Spleen (tissue), 11 donors: Measurements from ENCODE around the gene PCSK7. TPM values are rescaled to one million over a fixed set of nuclear protein-coding genes. Genes with fewer than 3 reads are reported as not detected.

Experiments
- DNase-seq: peaks from one replicate; pipeline ENCODE4 v3.0.0-alpha.2; 2020
- H3K27ac ChIP-seq, 8 donors: fragments of 200-600 bp; sonication (generic) in 7 of 8; 1 replicate in 4 of 8; 2 replicates in 4 of 8; pipeline versions ENCODE4 v1.5.0 to v1.8.0; 2016 to 2021; ENCODE audit warnings: inconsistent platforms in 4 of 8, mild to moderate bottlenecking in 4 of 8, moderate library complexity in 1 of 8
- H3K27me3 ChIP-seq, 7 donors: fragments of 200-600 bp; sonication (generic) in 6 of 7; replicated peaks in 1 of 7; 1 replicate in 4 of 7; 2 replicates in 3 of 7; pipeline versions ENCODE4 v1.5.0 to v1.8.0; 2016 to 2021; ENCODE audit warnings: inconsistent platforms in 3 of 7, mild to moderate bottlenecking in 1 of 7
- H3K36me3 ChIP-seq, 6 donors: fragments of 200-600 bp; sonication (generic) in 5 of 6; 1 replicate in 4 of 6; 2 replicates in 2 of 6; pipeline versions ENCODE4 v1.5.0 to v1.8.0; 2016 to 2021; ENCODE audit warnings: inconsistent platforms in 2 of 6
- H3K4me1 ChIP-seq, 6 donors: fragments of 200-600 bp; sonication (generic) in 5 of 6; 1 replicate in 3 of 6; 2 replicates in 3 of 6; pipeline versions ENCODE4 v1.5.0 to v1.8.0; 2016 to 2021; ENCODE audit warnings: inconsistent platforms in 3 of 6
- H3K4me3 ChIP-seq, 8 donors: fragments of 200-600 bp; sonication (generic) in 7 of 8; 1 replicate in 4 of 8; 2 replicates in 4 of 8; pipeline versions ENCODE4 v1.5.0 to v1.8.0; 2016 to 2021; ENCODE audit warnings: inconsistent platforms in 4 of 8, mild to moderate bottlenecking in 4 of 8, moderate library complexity in 2 of 8
- H3K9me3 ChIP-seq, 8 donors: fragments of 200-600 bp; sonication (generic) in 7 of 8; 1 replicate in 4 of 8; 2 replicates in 4 of 8; pipeline versions ENCODE4 v1.5.0 to v1.8.0; 2016 to 2021; ENCODE audit warnings: inconsistent platforms in 4 of 8
- CTCF ChIP-seq, 11 experiments: fragments of 200-600 bp in 7 of 11; fragments of 450-650 bp in 4 of 11; sonication (generic) in 4 of 11; IDR thresholded peaks in 8 of 11; conservative IDR thresholded peaks in 3 of 11; 1 replicate in 7 of 11; 2 replicates in 4 of 11; pipeline versions ENCODE4 v1.4.0 to v1.8.0; 2016 to 2021; ENCODE audit warnings: antibody characterized with exemption in 11 of 11, inconsistent platforms in 4 of 11, mild to moderate bottlenecking in 1 of 11
- POLR2A ChIP-seq, 3 donors: fragments of 450-650 bp; IDR thresholded peaks; one replicate each; pipeline ENCODE4 v1.5.1; 2017; ENCODE audit warnings: antibody characterized with exemption in 3 of 3, mild to moderate bottlenecking in 1 of 3
- POLR2AphosphoS5 ChIP-seq, 3 donors: sonication (generic); formaldehyde crosslinking; IDR thresholded peaks; one replicate each; pipeline ENCODE4 v1.5.1; 2017; ENCODE audit warnings: antibody characterized with exemption in 3 of 3
- WGBS, 5 donors: extraction: QIAGEN DNeasy Blood & Tissue Kit in 3 of 5; methylation state at CpG; one replicate each; pipeline versions ENCODE4 v1.1.5 to v1.1.7; 2013 to 2018; 5-methylcytosine and 5-hydroxymethylcytosine counted together
- intact Hi-C: fragments of 100-400 bp; cut with DNase I; formaldehyde crosslinking; loops from one replicate; pipeline ENCODE4 v1.15.0; 2023; ENCODE audit warnings: low total_unique reads
- polyA plus RNA-seq, 3 donors: library from polyadenylated mRNA; stranded (reverse); fragments of 200-250 nt; gene quantifications; one replicate each; pipeline ENCODE4 v1.2.1, GENCODE V29; 2013
- total RNA-seq, 7 donors: library from RNA; depleted of rRNA in 3 of 7; stranded (reverse); fragments of >200 nt in 3 of 7; fragmentation: NEBNext Ultra II Directional in 4 of 7; extraction: Animal tissue kit (Norgen Biotek cat#: 25700) in 4 of 7; gene quantifications; one replicate each; pipeline versions ENCODE4 v1.1.0 to v1.2.1, GENCODE V29; 2016 to 2021
- donor health status: healthy with polysubstance abuse.
- donor health status: DM: no; HTN: no; CAD: no; lungs with moderate emphysema.
- donor health status: DM: no; HTN: no; CAD: no.
- donor health status: Bipolar disorder and iron deficiency.
- donor health status: healthy.
- donor health status: DM: no; HTN: no; CAD: no.
- donor health status: DM: yes; HTN: yes; CAD: no.

Gene PCSK7
- total and polyA plus RNA-seq, 10 donors = 27.3 to 152 (median 97.3) TPM

- Histone ChIP-seq H3K27me3 (no peaks in the 10 kb centered on the region), H3K4me1 (peaks cover 0 to 22% (median 7%) of the 10 kb centered on the region in 6 donors), H3K4me3 (no peak overlapping the region), H3K27ac (peak overlapping the region in 5 of 8 donors; percentile 11 to 62 (median 30)), H3K36me3 (peaks cover 0 to 42% (median 20%) of the 10 kb centered on the region in 6 donors), H3K9me3 (no peaks in the 10 kb centered on the region)
- intact Hi-C loops = no loop called here
- TF ChIP-seq CTCF (IDR thresholded peaks at IDR 0.05 in 8 of 11, conservative IDR thresholded peaks at IDR 0.05 in 3 of 11) = no peak
- TF ChIP-seq POLR2A (IDR thresholded peaks at IDR 0.05) = no peak
- TF ChIP-seq POLR2AphosphoS5 (IDR thresholded peaks at IDR 0.05) = peak in 1 of 3 donors; percentile 7
- no peak for DNase-seq
- WGBS, 5 donors = 77 to 86% (median 84%) methylated on average over 14 of the region's 14 CpGs
These were observed 59.0 kb downstream of the PCSK7 start for GRCh38 chr11:117172724-117173421.

GRCh38 chr11:117171404-117172061 lies 60.3 kb downstream of the PCSK7 start:
- DNase-seq = no peak
- peak in 2 of 3 donors; percentile 9 to 17 for TF ChIP-seq POLR2AphosphoS5 (IDR thresholded peaks at IDR 0.05)
- TF ChIP-seq CTCF (IDR thresholded peaks at IDR 0.05 in 8 of 11, conservative IDR thresholded peaks at IDR 0.05 in 3 of 11) = no peak
- intact Hi-C loops = no loop called here

GRCh38 chr11:117171007-117171403 lies 60.9 kb downstream of the PCSK7 start:
- Histone ChIP-seq H3K9me3 (no peaks in the 10 kb centered on the region), H3K27me3 (no peaks in the 10 kb centered on the region), H3K36me3 (peaks cover 0 to 61% (median 38%) of the 10 kb centered on the region in 6 donors), H3K4me1 (peaks cover 0 to 18% (median 3%) of the 10 kb centered on the region in 6 donors), H3K27ac (no peak overlapping the region), H3K4me3 (no peak overlapping the region)
- no peak for TF ChIP-seq POLR2A (IDR thresholded peaks at IDR 0.05)
- no peak for TF ChIP-seq POLR2AphosphoS5 (IDR thresholded peaks at IDR 0.05)
- TF ChIP-seq CTCF (IDR thresholded peaks at IDR 0.05 in 8 of 11, conservative IDR thresholded peaks at IDR 0.05 in 3 of 11) = no peak
- intact Hi-C loops = no loop called here
- WGBS, 5 donors = 85 to 98% (median 96%) methylated on average over 2 of the region's 2 CpGs
- no peak for DNase-seq

More at GRCh38 chr11:117171404-117172061, 60.3 kb downstream of the PCSK7 start:
- H3K36me3 ChIP-seq = peaks cover 0 to 56% (median 33%) of the 10 kb centered on the region in 6 donors
- H3K27me3 ChIP-seq = no peaks in the 10 kb centered on the region
- H3K27ac ChIP-seq = peak overlapping the region in 2 of 8 donors; percentile 32 to 41
- H3K4me3 ChIP-seq = no peak overlapping the region
- H3K4me1 ChIP-seq = peaks cover 0 to 18% (median 3%) of the 10 kb centered on the region in 6 donors
- 88 to 97% (median 89%) methylated on average over 14 of the region's 14 CpGs for WGBS, 5 donors
- H3K9me3 ChIP-seq = no peaks in the 10 kb centered on the region

GRCh38 chr11:117170210-117170609 lies 61.7 kb downstream of the PCSK7 start:
- no peak overlapping the region for H3K4me3 ChIP-seq
- H3K9me3 ChIP-seq = no peaks in the 10 kb centered on the region
- no peaks in the 10 kb centered on the region for H3K27me3 ChIP-seq
- H3K36me3 ChIP-seq = peaks cover 0 to 69% (median 46%) of the 10 kb centered on the region in 6 donors
- H3K4me1 ChIP-seq = peaks cover 0 to 18% (median 3%) of the 10 kb centered on the region in 6 donors
- intact Hi-C loops = no loop called here
- TF ChIP-seq CTCF (IDR thresholded peaks at IDR 0.05 in 8 of 11, conservative IDR thresholded peaks at IDR 0.05 in 3 of 11) (no peak), POLR2AphosphoS5 (IDR thresholded peaks at IDR 0.05) (peak in 1 of 3 donors; percentile 35), POLR2A (IDR thresholded peaks at IDR 0.05) (no peak)
- 79 to 89% (median 86%) methylated on average over 9 of the region's 9 CpGs for WGBS, 5 donors
- no peak for DNase-seq
- peak overlapping the region in 2 of 8 donors; percentile 18 to 28 for H3K27ac ChIP-seq
